GM23338 (cell line): ENCODE results near the gene PRELID3B.

Source experiments
- CREB1 ChIP-seq: fragments of 250-450 bp; sonication (Bioruptor Pico); IDR thresholded peaks from 2 replicates; pipeline ENCODE4 v1.5.0; 2020; ENCODE audit warnings: low read depth, mild to moderate bottlenecking, moderate library complexity
- EZH2 ChIP-seq: fragments of 200-600 bp; sonication (generic); IDR thresholded peaks from one replicate; pipeline ENCODE4 v1.8.0; 2017; ENCODE audit warnings: antibody characterized with exemption, mild to moderate bottlenecking, low read depth; ENCODE audit not compliant: unreplicated experiment
- EZH2phosphoT487 ChIP-seq: fragments of 200-600 bp; sonication (generic); IDR thresholded peaks from one replicate; pipeline ENCODE4 v1.8.1; 2018; ENCODE audit warnings: antibody characterized with exemption; ENCODE audit not compliant: unreplicated experiment
- JUNB ChIP-seq: IDR thresholded peaks from one replicate; pipeline ENCODE4 v1.6.1; 2016; ENCODE audit warnings: antibody characterized with exemption; ENCODE audit not compliant: unreplicated experiment
- NANOG ChIP-seq: IDR thresholded peaks from 2 replicates; pipeline ENCODE4 v1.6.1; 2016; ENCODE audit warnings: antibody characterized with exemption, borderline replicate concordance
- POLR2AphosphoS5 ChIP-seq: IDR thresholded peaks from 2 replicates; pipeline ENCODE4 v1.6.1; 2016; ENCODE audit warnings: antibody characterized with exemption, low read depth
- ZNF114 ChIP-seq: fragments of 250-450 bp; sonication (Bioruptor Pico); IDR thresholded peaks from 2 replicates; pipeline ENCODE4 v1.5.0; 2020; ENCODE audit warnings: mild to moderate bottlenecking, moderate library complexity
- TF ChIP-seq, protein P1 (sequence below), 2 experiments: fragments of 200-600 bp in 1 of 2; sonication (generic) in 1 of 2; conservative IDR thresholded peaks; 2 replicates each; pipeline versions ENCODE4 v1.5.1 to v1.6.1; 2016 to 2017; ENCODE audit warnings: antibody characterized with exemption in 2 of 2, low read depth in 2 of 2, mild to moderate bottlenecking in 2 of 2, moderate library complexity in 1 of 2
- TF ChIP-seq, protein P2 (sequence below): IDR thresholded peaks from one replicate; pipeline ENCODE4 v1.6.1; 2018; ENCODE audit warnings: antibody characterized with exemption; ENCODE audit not compliant: unreplicated experiment
- TF ChIP-seq, protein P3 (sequence below): IDR thresholded peaks from 2 replicates; pipeline ENCODE4 v1.6.1; 2016; ENCODE audit warnings: antibody characterized with exemption

DNA sequence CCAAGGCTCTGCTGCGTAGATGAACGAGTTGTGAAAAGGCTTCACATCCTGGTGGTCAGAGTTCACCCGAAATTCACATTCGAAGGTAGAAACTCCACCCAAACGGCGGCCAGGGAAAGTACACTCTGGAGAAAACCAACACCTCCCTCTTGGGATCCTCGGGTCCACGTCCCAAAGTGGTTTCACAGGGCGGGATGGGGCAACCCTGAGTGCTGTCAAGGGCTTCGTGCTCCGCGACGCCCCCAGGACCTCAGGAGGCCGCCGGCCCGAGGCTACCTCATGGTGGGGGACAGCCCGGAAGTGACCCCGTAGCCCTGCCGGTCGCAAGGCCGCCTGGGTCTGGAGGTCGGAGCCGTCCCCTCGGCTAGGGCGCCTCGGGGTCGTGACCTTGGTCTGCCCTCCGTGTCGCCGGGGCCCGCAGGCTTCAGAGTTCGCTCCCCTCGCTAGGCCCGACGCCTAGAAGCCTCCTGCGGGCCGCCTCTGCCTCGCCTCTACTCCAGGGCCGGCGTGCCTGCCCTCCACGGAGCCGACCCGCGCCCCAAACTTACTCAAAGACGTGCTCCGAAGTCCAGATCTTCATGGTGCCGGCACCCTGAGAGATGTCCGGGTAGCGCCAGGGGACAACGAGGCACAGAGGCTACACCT lies at the start of gene PRELID3B:
- TF ChIP-seq, protein P1, sequence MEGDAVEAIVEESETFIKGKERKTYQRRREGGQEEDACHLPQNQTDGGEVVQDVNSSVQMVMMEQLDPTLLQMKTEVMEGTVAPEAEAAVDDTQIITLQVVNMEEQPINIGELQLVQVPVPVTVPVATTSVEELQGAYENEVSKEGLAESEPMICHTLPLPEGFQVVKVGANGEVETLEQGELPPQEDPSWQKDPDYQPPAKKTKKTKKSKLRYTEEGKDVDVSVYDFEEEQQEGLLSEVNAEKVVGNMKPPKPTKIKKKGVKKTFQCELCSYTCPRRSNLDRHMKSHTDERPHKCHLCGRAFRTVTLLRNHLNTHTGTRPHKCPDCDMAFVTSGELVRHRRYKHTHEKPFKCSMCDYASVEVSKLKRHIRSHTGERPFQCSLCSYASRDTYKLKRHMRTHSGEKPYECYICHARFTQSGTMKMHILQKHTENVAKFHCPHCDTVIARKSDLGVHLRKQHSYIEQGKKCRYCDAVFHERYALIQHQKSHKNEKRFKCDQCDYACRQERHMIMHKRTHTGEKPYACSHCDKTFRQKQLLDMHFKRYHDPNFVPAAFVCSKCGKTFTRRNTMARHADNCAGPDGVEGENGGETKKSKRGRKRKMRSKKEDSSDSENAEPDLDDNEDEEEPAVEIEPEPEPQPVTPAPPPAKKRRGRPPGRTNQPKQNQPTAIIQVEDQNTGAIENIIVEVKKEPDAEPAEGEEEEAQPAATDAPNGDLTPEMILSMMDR (conservative IDR thresholded peaks at IDR 0.05; ENCODE audit: low read depth in 2 of 2), result no peak
- TF ChIP-seq EZH2 (no peak), POLR2AphosphoS5 (peak; percentile 38; the same call in 1 of the 2 replicates), JUNB (no peak), CREB1 (CRISPR knock-in tag) (no peak), EZH2phosphoT487 (no peak), NANOG (no peak), ZNF114 (no peak)
- TF ChIP-seq, protein P2, sequence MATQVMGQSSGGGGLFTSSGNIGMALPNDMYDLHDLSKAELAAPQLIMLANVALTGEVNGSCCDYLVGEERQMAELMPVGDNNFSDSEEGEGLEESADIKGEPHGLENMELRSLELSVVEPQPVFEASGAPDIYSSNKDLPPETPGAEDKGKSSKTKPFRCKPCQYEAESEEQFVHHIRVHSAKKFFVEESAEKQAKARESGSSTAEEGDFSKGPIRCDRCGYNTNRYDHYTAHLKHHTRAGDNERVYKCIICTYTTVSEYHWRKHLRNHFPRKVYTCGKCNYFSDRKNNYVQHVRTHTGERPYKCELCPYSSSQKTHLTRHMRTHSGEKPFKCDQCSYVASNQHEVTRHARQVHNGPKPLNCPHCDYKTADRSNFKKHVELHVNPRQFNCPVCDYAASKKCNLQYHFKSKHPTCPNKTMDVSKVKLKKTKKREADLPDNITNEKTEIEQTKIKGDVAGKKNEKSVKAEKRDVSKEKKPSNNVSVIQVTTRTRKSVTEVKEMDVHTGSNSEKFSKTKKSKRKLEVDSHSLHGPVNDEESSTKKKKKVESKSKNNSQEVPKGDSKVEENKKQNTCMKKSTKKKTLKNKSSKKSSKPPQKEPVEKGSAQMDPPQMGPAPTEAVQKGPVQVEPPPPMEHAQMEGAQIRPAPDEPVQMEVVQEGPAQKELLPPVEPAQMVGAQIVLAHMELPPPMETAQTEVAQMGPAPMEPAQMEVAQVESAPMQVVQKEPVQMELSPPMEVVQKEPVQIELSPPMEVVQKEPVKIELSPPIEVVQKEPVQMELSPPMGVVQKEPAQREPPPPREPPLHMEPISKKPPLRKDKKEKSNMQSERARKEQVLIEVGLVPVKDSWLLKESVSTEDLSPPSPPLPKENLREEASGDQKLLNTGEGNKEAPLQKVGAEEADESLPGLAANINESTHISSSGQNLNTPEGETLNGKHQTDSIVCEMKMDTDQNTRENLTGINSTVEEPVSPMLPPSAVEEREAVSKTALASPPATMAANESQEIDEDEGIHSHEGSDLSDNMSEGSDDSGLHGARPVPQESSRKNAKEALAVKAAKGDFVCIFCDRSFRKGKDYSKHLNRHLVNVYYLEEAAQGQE, result no peak
- TF ChIP-seq, protein P3, sequence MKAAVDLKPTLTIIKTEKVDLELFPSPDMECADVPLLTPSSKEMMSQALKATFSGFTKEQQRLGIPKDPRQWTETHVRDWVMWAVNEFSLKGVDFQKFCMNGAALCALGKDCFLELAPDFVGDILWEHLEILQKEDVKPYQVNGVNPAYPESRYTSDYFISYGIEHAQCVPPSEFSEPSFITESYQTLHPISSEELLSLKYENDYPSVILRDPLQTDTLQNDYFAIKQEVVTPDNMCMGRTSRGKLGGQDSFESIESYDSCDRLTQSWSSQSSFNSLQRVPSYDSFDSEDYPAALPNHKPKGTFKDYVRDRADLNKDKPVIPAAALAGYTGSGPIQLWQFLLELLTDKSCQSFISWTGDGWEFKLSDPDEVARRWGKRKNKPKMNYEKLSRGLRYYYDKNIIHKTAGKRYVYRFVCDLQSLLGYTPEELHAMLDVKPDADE, result no peak
